NCI-H187 (cell line): Measurements from ENCODE around the gene CELF1.

Experiments
- DNase-seq, 2 experiments: peaks; one replicate each; lab custom pipeline; 2025; lab: John Stamatoyannopoulos, UW

CELF1 gene

DNA sequence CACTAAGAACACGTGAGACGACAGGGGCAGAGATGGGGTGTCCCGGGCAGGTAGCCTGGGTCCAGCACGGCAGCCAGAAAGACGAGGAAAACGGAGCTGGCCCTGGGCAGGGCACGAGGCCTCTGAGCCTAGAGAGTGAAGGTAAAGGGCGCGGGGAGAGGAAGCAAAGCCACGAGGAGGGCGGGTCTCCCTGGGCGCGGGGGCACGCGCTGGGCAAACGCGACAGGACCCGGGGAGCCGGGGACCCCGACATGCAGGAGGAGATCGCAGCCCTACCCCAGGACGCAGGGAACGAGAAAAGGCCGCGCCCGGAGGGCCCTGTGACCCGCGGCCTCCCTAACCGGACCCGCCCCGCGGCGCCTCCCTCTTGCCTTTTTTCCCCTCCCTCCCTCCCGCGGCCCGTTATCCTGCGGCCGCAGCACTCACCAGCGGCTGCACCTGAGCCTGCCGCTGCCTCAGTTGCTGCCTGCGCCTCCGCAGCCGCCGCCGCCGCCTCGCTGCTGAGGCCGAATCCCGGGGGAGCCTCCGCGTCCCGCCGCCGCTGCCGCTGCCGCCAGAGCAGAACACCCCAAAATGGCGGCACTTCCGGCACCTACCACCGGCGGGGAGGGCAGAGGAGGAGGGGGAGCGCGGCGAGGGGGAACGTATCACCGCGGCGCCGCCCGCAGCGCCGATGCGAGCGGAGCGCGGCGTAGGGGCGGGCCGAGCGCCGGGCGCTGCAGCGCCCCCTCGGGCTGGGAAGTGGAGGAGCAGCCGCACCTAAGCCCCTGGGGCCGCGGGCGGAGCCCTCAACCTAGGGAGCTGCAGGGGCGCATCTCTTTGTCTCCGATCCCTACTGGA lies at the start of gene CELF1:
Gene CELF1, minus strand, starts transcription at position 567 of the 840 bp plus-strand sequence. CDS start 53,609 bp downstream, outside the sequence.
- peak; percentile 92 to 93 for DNase-seq

GRCh38 chr11:47599902-47600301 lies 47.0 kb upstream of the CELF1 start:
- DNase-seq, result no peak

GRCh38 chr11:47595967-47596366 lies 43.0 kb upstream of the CELF1 start:
- no peak for DNase-seq

DNA sequence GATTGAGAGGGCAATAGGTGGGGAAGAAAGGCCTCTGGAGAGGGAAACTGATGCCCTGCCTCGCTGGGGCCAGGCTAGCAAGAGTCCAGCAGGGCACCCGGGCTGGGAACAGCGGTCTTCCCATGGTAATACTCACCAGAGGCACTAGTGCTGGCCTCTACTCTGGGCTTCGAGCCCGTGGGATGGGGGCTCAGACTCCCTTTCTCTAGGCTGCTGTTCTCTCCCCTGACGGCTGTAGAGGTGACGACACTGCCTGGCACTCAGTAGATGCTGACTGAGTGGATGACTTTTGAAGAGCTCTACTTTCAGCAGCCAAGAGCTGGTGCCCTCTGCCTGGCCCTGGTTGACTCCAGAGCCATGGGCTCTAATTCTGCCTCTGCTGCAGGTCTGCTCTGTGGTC lies 42.1 kb upstream of the CELF1 start:
- no peak for DNase-seq

- DNase-seq, result no peak
Measured at GRCh38 chr11:47593934-47594855, 41.3 kb upstream of the CELF1 start, which contains the start of gene C1QTNF4. Gene C1QTNF4 (minus strand): TSS chr11:47594411. CDS start chr11:47590810, 3,601 bp downstream.

GRCh38 chr11:47593492-47593933 lies 40.6 kb upstream of the CELF1 start:
- DNase-seq, result no peak

DNA sequence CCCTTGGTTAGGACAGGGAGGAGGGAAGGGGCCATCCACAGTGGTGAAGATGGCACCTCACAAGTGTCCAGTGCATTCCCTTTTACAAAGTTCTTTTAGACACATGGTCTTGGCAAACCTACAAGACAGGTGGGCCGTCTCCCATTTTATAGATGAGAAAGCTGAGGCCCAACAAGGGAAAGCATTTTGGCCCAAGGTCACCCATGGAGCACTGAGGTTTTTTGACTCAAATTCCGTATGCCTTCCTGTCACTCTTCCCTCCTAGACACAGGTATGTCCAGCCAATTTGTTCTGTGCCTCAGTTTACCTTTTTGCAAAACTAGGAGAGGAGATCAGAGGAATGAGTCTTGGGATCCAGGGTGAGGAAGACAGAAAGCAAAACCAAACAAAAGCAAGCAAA lies 40.0 kb upstream of the CELF1 start:
- DNase-seq, result no peak

- no peak for DNase-seq
Measured at GRCh38 chr11:47592251-47592650, 39.3 kb upstream of the CELF1 start.

- no peak for DNase-seq
Measured at GRCh38 chr11:47591764-47592163, 38.8 kb upstream of the CELF1 start.

- no peak for DNase-seq
Measured at GRCh38 chr11:47589977-47590861, 37.3 kb upstream of the CELF1 start.

- no peak for DNase-seq
Measured at GRCh38 chr11:47589584-47589976, 36.6 kb upstream of the CELF1 start.

DNA sequence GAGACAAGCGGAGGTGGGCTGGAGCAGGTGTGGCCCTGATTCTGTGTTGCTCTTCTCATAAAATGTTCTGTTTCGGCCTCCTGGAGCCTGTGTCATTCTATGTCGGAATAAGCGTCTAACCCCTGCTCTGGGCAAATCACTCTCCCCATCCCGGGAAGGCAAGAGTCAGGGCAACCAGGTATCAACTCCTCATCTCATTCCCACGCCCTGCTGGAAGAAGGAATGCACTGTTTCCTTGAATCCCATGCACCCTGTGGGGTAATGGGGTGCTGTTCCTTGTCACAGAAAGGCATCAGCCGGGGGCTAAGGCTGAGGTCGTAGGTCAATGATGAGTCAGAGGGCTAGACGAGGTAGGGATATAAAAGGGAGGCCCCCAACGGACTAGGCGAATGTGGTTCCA lies 36.2 kb upstream of the CELF1 start:
- no peak for DNase-seq

DNA sequence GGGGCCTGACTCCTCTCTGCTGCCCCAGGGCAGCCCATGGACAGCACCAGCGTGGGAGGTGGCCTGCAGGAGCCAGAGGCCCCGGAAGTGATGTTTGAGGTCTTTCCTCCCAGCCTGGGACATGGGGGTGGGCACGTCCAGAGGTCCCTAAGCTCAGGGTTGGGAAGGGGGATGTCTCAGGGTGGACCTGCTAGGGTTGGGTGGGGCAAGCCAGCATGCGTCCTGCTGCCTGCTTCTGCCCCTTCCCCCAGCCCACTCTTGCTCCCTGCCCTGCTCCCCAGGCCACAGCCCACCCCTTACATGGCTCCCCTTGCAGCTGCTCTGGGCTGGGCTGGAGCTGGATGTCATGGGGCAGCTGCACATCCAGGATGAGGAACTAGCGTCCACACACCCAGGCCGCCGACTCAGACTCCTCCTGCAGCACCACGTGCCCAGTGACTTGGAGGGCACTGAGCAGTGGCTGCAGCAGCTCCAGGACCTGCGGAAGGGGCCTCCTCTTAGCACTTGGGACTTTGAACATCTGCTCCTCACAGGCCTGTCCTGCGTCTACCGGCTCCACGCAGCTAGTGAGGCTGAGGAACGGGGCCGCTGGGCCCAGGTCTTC lies 34.9 kb upstream of the CELF1 start:
- DNase-seq, result no peak

GRCh38 chr11:47587039-47587716 lies 34.2 kb upstream of the CELF1 start:
- DNase-seq, result no peak

DNA sequence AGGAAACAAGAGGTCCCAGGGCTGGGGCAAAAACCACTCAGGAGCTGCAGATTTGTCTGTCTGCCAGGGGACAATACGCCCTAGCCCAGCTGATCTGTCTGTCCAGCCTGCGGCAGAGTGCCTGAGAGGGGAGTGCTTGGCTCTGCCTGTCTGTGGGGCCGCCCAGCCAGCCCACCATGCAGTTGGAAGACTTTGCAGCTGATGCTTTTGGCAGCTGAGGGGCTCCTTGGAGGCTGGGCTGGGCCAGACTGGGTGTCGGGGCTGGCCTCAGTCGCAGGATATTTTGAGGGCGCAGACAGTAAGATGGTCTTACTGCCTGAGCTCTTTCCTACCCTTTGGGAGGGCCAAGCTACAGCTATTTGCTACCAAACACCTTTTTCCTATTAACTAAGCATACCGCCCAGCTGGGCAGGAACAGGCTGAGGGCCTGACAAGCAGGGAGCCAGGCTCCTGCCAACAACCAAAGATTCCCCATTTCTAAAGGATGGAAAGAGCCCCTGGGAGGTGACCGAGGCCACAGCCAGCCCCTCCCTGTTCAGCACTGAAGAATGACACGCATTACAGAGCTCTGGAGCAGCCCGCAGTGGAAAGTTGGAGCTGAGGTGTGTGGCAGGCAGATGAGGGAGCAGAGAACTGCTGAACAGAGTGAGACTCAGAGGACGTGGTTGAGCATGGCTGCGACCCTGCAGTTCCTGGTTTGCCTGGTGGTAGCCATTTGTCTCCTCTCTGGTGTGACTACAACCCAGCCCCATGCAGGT lies 33.3 kb upstream of the CELF1 start, which contains the start of gene FAM180B:
Gene FAM180B, plus strand, starts transcription at position 581 of the 758 bp plus-strand sequence. Its CDS starts 91 bp downstream, at position 672.
- DNase-seq, result no peak

GRCh38 chr11:47583844-47584243 lies 30.9 kb upstream of the CELF1 start:
- DNase-seq, result no peak

GRCh38 chr11:47578524-47579494 lies 25.9 kb upstream of the CELF1 start, which contains the start of the genes KBTBD4 and NDUFS3:
Gene KBTBD4 (minus strand): TSS chr11:47578970. CDS start chr11:47578951, 19 bp downstream.
Gene NDUFS3 (plus strand): TSS chr11:47579074. CDS start chr11:47579092, 18 bp downstream.
- peak; percentile 76 to 99 for DNase-seq

GRCh38 chr11:47577460-47578041 lies 24.6 kb upstream of the CELF1 start:
- no peak for DNase-seq
